ENCODE results near the gene PDE6H.

- TF ChIP-seq CTCF (IDR thresholded peaks at IDR 0.05; ENCODE audit: borderline replicate concordance, extremely low read depth, low read length, poor library complexity, severe bottlenecking), result no peak
- TF ChIP-seq EZH2 (IDR thresholded peaks at IDR 0.05; ENCODE audit: borderline replicate concordance, low read depth, low read length, severe bottlenecking), result no peak
Observed at GRCh38 chr12:14950421-14950820, 22.4 kb upstream of the PDE6H start.

Data from DND-41 (cell line).